ENCODE results near the gene KRT79.

Gene KRT79

GRCh38 chr12:52838609-52839435, 4.7 kb upstream of the KRT79 start:
- no peak overlapping the region for H3K4me3 ChIP-seq (ENCODE audit: low read depth, low read length)
- TF ChIP-seq CTCF (IDR thresholded peaks at IDR 0.05; ENCODE audit: low read depth, low read length, missing control alignments), result no peak
- DNase-seq (ENCODE audit: low read depth), result no peak

DNA sequence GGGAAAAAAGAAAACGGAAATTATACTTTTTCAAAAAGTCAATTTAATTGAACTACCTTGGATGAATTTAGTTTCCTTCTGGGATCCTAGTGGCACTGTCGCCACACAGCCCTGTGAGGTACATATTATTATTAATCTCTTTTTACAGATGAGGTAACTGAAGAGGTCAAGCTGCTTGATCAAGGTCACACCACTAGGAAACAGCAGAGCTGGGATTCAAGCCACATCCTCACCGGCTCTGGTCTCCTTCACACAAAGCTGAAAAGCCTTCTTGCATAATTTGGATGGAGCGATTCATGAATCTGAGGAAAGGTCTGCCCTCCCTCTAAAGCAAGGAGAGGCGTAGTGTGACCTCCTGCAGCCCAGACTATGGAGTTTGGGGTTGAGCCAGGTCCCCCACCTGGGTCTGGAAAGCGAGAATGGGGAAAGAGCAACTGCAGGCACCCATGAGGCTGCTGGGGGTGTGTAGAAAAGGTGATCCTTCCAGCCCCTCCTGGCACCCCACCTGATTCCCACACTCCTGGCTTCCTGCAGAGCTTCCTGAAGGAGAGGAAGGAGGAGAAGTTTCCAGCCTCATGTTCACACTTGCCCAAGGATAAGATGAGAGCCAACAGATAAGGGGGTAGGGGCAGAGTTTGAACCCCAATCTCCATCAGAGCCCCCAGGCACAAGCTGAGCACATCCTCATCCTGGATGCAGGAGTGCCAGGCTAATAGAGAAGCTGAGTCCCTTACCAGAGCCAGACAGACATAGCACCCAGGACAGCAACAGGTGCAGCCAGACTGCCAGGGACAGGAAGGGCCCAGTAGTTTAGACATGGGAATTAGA, 3.9 kb upstream of the KRT79 start:
- DNase-seq (ENCODE audit: low read depth), result no peak
- TF ChIP-seq CTCF (IDR thresholded peaks at IDR 0.05; ENCODE audit: low read depth, low read length, missing control alignments), result no peak

DNA sequence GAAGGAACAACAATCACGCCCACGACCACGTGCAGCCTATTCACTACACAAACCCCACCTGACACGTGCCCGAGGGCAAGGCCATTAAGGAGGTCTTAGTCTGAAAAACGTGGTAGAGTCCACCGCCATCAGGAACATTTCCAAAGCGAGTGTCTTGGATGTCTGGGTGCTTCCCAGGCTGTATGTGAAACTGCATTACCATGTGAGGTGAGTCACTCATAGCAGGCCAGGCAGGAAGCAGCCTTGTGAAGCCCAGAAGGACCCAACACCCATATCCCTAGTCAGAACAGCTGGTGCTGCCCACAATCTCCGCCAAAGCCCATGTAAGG, 3.3 kb upstream of the KRT79 start:
- H3K4me3 ChIP-seq (ENCODE audit: low read depth, low read length), result no peak overlapping the region
- no peak for DNase-seq (ENCODE audit: low read depth)
- TF ChIP-seq CTCF (IDR thresholded peaks at IDR 0.05; ENCODE audit: low read depth, low read length, missing control alignments), result no peak

More for the DNA sequence above, 3.9 kb upstream of the KRT79 start:
- no peak overlapping the region for H3K4me3 ChIP-seq (ENCODE audit: low read depth, low read length)

DNA sequence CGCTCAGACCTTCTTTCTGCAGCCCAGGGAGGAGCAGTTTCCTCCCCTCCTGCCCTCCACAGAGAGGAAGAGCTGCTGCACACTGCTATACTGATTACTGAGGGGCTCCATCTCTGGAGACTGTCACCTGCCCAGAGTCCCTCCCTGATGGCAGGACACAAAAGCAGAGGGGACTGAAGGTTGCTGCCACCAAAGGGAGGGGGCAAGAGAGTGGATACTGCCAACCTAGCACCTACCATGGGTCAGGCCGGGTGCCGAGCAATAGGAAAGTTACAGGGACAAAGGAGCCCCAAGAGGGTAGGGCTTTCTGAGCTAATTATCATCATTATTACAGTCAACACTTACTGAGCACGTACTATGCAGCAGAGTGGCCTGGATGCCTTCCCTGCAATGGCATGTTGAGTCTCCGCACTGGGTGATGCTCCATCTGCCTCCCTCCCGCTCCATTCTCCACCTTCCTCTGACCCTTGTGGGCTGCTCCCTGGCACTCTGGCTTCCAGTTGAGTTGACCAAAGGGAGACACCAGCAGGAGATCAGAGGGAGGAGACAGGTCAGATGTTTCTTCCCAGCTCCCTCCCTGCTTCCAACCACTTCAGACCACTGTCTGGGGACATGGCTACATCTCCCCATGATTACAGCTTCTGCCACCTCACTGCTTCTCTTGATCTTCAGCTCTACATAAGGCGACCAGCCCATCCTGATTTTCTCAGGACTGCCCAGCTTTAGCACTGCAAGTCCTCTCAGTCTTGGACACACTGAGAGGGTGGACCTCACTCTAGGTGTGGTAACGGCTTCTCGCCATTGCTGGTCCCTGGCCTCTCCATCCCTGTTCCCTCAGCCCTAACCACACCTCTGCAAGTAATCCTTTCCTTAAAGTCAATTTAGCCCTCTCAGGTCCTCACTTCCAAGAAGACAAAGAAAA, 2.6 kb upstream of the KRT79 start:
- DNase-seq (ENCODE audit: low read depth), result no peak
- no peak for TF ChIP-seq CTCF (IDR thresholded peaks at IDR 0.05; ENCODE audit: low read depth, low read length, missing control alignments)
- H3K4me3 ChIP-seq (ENCODE audit: low read depth, low read length), result no peak overlapping the region

- DNase-seq (ENCODE audit: low read depth), result no peak
- H3K4me3 ChIP-seq (ENCODE audit: low read depth, low read length), result no peak overlapping the region
- TF ChIP-seq CTCF (IDR thresholded peaks at IDR 0.05; ENCODE audit: low read depth, low read length, missing control alignments), result no peak
Measured at GRCh38 chr12:52836042-52836466, 1.9 kb upstream of the KRT79 start.

GRCh38 chr12:52835271-52836041, 1.3 kb upstream of the KRT79 start:
- DNase-seq (ENCODE audit: low read depth), result no peak
- no peak for TF ChIP-seq CTCF (IDR thresholded peaks at IDR 0.05; ENCODE audit: low read depth, low read length, missing control alignments)
- H3K4me3 ChIP-seq (ENCODE audit: low read depth, low read length), result no peak overlapping the region

All from GM12864 (cell line).